Astrocyte (in vitro differentiated cells and primary cell): ENCODE results near the gene C17orf107.

Experiments
- EZH2 ChIP-seq: IDR thresholded peaks from 2 replicates; pipeline ENCODE4 v1.6.1; 2012; ENCODE audit warnings: mild to moderate bottlenecking, low read length, inconsistent platforms; ENCODE audit not compliant: insufficient read depth
- TF ChIP-seq, protein P1 (sequence below): IDR thresholded peaks from 2 replicates; pipeline ENCODE4 v1.5.1; 2011; ENCODE audit warnings: low read depth, mild to moderate bottlenecking, inconsistent platforms, low read length, moderate library complexity; ENCODE audit not compliant: insufficient read depth

DNA sequence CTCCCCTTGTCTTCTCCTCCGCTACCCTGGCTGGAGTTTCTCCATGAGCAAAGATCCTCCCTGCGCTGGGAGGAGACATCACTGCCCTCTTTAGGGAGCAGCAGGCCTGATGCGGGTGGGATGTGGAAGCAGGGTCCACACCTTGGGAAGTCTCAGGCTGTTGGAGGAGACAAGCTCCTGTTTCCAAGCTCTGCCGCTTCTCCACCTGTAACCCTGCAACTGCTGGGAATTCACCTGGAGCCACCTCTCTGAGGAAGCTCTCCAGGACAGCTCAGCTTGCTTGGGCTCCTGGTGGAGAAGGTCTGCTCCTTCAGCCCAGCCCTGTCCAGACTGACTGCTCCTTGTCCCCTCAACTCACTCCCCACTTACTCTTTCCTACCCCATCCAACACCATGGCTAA, 14.8 kb upstream of the C17orf107 start:
- TF ChIP-seq, protein P1, sequence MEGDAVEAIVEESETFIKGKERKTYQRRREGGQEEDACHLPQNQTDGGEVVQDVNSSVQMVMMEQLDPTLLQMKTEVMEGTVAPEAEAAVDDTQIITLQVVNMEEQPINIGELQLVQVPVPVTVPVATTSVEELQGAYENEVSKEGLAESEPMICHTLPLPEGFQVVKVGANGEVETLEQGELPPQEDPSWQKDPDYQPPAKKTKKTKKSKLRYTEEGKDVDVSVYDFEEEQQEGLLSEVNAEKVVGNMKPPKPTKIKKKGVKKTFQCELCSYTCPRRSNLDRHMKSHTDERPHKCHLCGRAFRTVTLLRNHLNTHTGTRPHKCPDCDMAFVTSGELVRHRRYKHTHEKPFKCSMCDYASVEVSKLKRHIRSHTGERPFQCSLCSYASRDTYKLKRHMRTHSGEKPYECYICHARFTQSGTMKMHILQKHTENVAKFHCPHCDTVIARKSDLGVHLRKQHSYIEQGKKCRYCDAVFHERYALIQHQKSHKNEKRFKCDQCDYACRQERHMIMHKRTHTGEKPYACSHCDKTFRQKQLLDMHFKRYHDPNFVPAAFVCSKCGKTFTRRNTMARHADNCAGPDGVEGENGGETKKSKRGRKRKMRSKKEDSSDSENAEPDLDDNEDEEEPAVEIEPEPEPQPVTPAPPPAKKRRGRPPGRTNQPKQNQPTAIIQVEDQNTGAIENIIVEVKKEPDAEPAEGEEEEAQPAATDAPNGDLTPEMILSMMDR = no peak
- no peak for TF ChIP-seq EZH2
